ENCODE data around the gene ATP8B4. TPM values are rescaled to one million over a fixed set of nuclear protein-coding genes. Genes with fewer than 3 reads are reported as not detected.

The ATP8B4 gene
- total and polyA plus RNA-seq, 12 donors, result 0.39 to 5.3 (median 1.6) TPM

DNA sequence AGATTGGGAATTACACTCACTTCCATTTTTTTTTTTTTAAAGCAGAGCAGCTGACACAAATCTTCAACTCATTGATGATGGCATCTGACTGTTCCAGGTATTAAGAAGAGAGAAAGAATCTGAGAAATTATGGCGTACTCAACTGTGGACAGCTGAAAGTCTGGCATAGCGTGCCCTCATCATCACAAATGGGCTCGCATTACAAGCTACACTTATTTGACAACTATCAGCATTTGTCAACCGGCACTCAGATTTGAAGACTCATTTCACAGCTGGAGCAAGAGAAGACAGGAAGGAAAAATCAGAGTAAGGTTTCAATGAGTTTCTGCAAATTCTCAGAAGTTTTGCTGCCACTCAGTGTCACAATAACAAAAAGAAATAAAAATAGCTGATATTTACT is 235.9 kb downstream of the ATP8B4 start:
- 84 to 95% methylated on average over 4 of the region's 4 CpGs for WGBS, 2 donors
- Histone ChIP-seq H3K4me3 (no peak overlapping the region), H3K4me1 (peaks cover 0 to 6% (median 0%) of the 10 kb centered on the region in 9 donors), H3K27ac (no peak overlapping the region), H3K9me3 (no peaks in the 10 kb centered on the region), H3K36me3 (peaks cover 0 to 6% (median 0%) of the 10 kb centered on the region in 9 donors), H3K27me3 (no peaks in the 10 kb centered on the region)
- ATAC-seq, result no peak
- TF ChIP-seq, protein P1, sequence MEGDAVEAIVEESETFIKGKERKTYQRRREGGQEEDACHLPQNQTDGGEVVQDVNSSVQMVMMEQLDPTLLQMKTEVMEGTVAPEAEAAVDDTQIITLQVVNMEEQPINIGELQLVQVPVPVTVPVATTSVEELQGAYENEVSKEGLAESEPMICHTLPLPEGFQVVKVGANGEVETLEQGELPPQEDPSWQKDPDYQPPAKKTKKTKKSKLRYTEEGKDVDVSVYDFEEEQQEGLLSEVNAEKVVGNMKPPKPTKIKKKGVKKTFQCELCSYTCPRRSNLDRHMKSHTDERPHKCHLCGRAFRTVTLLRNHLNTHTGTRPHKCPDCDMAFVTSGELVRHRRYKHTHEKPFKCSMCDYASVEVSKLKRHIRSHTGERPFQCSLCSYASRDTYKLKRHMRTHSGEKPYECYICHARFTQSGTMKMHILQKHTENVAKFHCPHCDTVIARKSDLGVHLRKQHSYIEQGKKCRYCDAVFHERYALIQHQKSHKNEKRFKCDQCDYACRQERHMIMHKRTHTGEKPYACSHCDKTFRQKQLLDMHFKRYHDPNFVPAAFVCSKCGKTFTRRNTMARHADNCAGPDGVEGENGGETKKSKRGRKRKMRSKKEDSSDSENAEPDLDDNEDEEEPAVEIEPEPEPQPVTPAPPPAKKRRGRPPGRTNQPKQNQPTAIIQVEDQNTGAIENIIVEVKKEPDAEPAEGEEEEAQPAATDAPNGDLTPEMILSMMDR (IDR thresholded peaks at IDR 0.05), result no peak
- intact Hi-C loops (cut with DNase I), result loop anchor here in 1 of 10 donors (10.0 kb wide), 1 partner anchor 262 kb away; no protein-coding TSS in a partner anchor
- DNase-seq, result no peak

DNA sequence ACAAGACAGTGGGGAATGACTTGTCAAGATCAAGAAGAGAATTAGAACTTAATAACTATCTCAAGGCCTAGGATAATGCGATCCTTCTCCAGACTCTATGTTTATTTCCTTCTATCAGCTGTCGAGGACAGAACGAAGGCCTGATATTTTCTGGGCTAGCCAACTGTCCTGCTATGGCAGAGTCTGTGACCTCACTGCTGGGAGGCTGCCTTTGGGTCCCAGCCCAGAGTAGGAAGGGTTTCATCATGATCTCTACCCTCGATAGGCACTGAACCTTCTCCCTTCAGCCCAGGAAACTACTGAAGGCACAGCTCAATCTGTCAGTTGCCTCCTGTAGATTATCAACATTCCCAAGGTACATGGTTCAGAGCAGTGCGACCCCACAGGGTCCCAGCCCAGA is 237.2 kb downstream of the ATP8B4 start:
- Histone ChIP-seq H3K27ac (no peak overlapping the region), H3K27me3 (no peaks in the 10 kb centered on the region), H3K9me3 (no peaks in the 10 kb centered on the region), H3K36me3 (peaks cover 0 to 11% (median 0%) of the 10 kb centered on the region in 9 donors), H3K4me1 (peaks cover 0 to 19% (median 7%) of the 10 kb centered on the region in 9 donors), H3K4me3 (no peak overlapping the region)
- DNase-seq, result peak in 1 of 2 donors; percentile 21
- ATAC-seq, result peak in 1 of 8 donors; percentile 39
- WGBS, 2 donors, result 77 to 84% methylated on average over 5 of the region's 5 CpGs
- intact Hi-C loops (cut with DNase I), result loop anchor here in 1 of 10 donors (10.0 kb wide), 1 partner anchor 263 kb away; no protein-coding TSS in a partner anchor
- TF ChIP-seq, protein P1 (IDR thresholded peaks at IDR 0.05), result no peak

DNA sequence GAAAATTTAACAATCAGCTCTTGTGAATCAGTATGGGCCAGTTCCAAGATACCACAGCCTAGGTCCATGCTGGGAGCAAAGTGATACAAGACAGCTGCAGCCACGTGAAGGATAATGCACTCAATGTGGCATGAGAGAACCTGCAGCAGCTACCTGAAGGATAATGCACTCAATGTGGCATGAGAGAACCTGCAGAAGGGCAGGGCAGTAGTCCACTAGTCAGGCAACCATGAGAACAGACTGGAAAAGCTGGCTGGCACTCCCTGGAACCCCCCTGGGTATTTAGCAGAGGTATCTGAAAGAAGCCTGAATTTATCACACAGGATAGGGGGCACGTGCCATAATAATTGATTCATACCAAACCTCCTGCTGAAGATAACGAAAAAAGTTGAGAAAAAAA is 237.6 kb downstream of the ATP8B4 start:
- Histone ChIP-seq H3K36me3 (peaks cover 0 to 14% (median 0%) of the 10 kb centered on the region in 9 donors), H3K27ac (no peak overlapping the region), H3K9me3 (no peaks in the 10 kb centered on the region), H3K4me1 (peaks cover 0 to 23% (median 11%) of the 10 kb centered on the region in 9 donors), H3K4me3 (no peak overlapping the region), H3K27me3 (no peaks in the 10 kb centered on the region)
- DNase-seq (no peak), ATAC-seq (no peak)
- intact Hi-C loops (cut with DNase I), result loop anchor here in 1 of 10 donors (10.0 kb wide), 1 partner anchor 263 kb away; no protein-coding TSS in a partner anchor
- 76 to 84% methylated on average over 3 of the region's 3 CpGs for WGBS, 2 donors
- TF ChIP-seq, protein P1 (IDR thresholded peaks at IDR 0.05), result no peak

DNA sequence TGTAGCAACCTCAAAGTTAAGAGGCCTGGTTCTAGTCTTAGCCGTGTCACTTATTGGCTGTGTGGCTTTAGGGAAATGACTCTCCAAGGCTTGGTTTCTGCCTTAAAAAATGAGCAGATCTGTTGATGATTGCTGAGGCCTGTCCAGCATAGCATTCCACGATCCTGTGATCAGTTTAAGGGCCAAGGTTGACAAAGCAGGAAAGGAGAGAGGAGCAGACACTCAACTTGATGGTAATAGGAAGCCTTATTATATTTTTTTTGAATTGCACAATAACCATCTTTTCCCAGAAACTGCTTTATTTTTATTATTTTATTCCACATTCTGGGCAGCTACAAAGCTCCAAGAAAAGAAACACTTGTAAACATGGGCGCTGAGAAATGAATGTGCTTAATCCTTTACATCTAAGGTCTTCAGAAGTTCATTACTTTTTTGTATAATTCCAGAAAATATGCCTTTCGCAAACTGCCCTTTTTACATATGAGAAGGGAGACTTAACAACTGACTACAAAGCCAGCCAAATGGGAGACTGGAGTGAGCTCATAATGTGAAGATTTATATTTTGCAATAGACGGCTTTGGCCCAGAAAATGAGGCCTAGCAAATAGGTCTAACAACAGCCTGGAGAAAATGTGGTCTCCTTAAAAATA is 241.0 kb downstream of the ATP8B4 start:
- H3K27me3 ChIP-seq, result no peaks in the 10 kb centered on the region
- H3K27ac ChIP-seq, result peak overlapping the region; percentile 54 to 81 (median 72)
- WGBS, 2 donors, result 62 to 75% methylated on average over 5 of the region's 5 CpGs
- no peak overlapping the region for H3K4me3 ChIP-seq
- ATAC-seq (peak; percentile 36 to 74 (median 56)), DNase-seq (no peak)
- H3K4me1 ChIP-seq, result peaks cover 0 to 29% (median 12%) of the 10 kb centered on the region in 9 donors
- TF ChIP-seq, protein P1 (IDR thresholded peaks at IDR 0.05), result no peak
- intact Hi-C loops (cut with DNase I), result loop anchor here in 3 of 10 donors (5.0 kb wide), 3 partner anchors 124 to 256 kb away; partner anchors contain the start of genes DTWD1 (in 1 of the 3) and FAM227B (in 1 of the 3)
- peaks cover 0 to 18% (median 0%) of the 10 kb centered on the region in 9 donors for H3K36me3 ChIP-seq
- H3K9me3 ChIP-seq, result no peaks in the 10 kb centered on the region
